ENCODE results near the gene VN1R4. TPM values are rescaled to one million over a fixed set of nuclear protein-coding genes. Genes with fewer than 3 reads are reported as not detected.

VN1R4 gene
- total and polyA plus RNA-seq, 7 experiments from 2014 or later, result not detected

Other genes starting within 250 kb of the VN1R4 start
- gene ERVV-2, start 223.0 kb downstream of the VN1R4 start, total RNA-seq, result not detected
- not detected for gene ERVV-2, start 223.0 kb downstream of the VN1R4 start, polyA plus RNA-seq
- 10 to 100 TPM; 39.1 to 75.3 (median 52.9) TPM for gene ZNF160, start 164.3 kb downstream of the VN1R4 start, total RNA-seq
- gene ZNF160, start 164.3 kb downstream of the VN1R4 start, polyA plus RNA-seq, result 10 to 100 TPM; 24.2 to 32.6 TPM
- 1 to 10 TPM in 2 of 5 experiments, under 1 TPM in 3; 0.58 to 2.1 (median 0.98) TPM for gene ZNF415, start 134.8 kb downstream of the VN1R4 start, total RNA-seq
- gene ZNF415, start 134.8 kb downstream of the VN1R4 start, polyA plus RNA-seq, result 1 to 10 TPM; 2.2 to 3.6 TPM
- gene ZNF347, start 108.7 kb downstream of the VN1R4 start, total RNA-seq, result 10 to 100 TPM in 2 of 5 experiments, 1 to 10 TPM in 3; 3.3 to 26.9 (median 7.3) TPM
- 1 to 10 TPM; 6.5 to 9.5 TPM for gene ZNF347, start 108.7 kb downstream of the VN1R4 start, polyA plus RNA-seq
- gene ZNF665, start 74.4 kb downstream of the VN1R4 start, total RNA-seq, result 1 to 10 TPM; 1.6 to 5.9 (median 3.3) TPM
- gene ZNF665, start 74.4 kb downstream of the VN1R4 start, polyA plus RNA-seq, result 10 to 100 TPM; 12.2 to 13.7 TPM
- gene ZNF677, start 12.8 kb downstream of the VN1R4 start, total RNA-seq, result 10 to 100 TPM in 2 of 5 experiments, 1 to 10 TPM in 3; 2.2 to 25.9 (median 7.4) TPM
- gene ZNF677, start 12.8 kb downstream of the VN1R4 start, polyA plus RNA-seq, result 10 to 100 TPM; 20.5 to 29.9 TPM
- not detected for gene VN1R2, start 9.4 kb downstream of the VN1R4 start, total RNA-seq
- not detected for gene VN1R2, start 9.4 kb downstream of the VN1R4 start, polyA plus RNA-seq
- 10 to 100 TPM in 3 of 5 experiments, 1 to 10 TPM in 2; 4.6 to 18.9 (median 11.1) TPM for gene ZNF845, start 66.0 kb upstream of the VN1R4 start, total RNA-seq
- gene ZNF845, start 66.0 kb upstream of the VN1R4 start, polyA plus RNA-seq, result 10 to 100 TPM in 1 of 2 donors, 1 to 10 TPM in 1; 6.5 to 19.8 TPM
- 10 to 100 TPM; 11.5 to 33.7 (median 24.2) TPM for gene ZNF525, start 98.0 kb upstream of the VN1R4 start, total RNA-seq
- gene ZNF525, start 98.0 kb upstream of the VN1R4 start, polyA plus RNA-seq, result 10 to 100 TPM; 12.4 to 13.9 TPM
- gene ZNF765, start 127.4 kb upstream of the VN1R4 start, total RNA-seq, result 10 to 100 TPM in 3 of 5 experiments, 1 to 10 TPM in 2; 5.1 to 19.5 (median 11.4) TPM
- 10 to 100 TPM in 1 of 2 donors, 1 to 10 TPM in 1; 6.9 to 13.1 TPM for gene ZNF765, start 127.4 kb upstream of the VN1R4 start, polyA plus RNA-seq
- gene ZNF761, start 164.3 kb upstream of the VN1R4 start, total RNA-seq, result 10 to 100 TPM in 3 of 5 experiments, 1 to 10 TPM in 2; 8.0 to 18.8 (median 13.1) TPM
- gene ZNF761, start 164.3 kb upstream of the VN1R4 start, polyA plus RNA-seq, result 10 to 100 TPM; 12.6 to 13.9 TPM
- gene ZNF813, start 200.0 kb upstream of the VN1R4 start, total RNA-seq, result 10 to 100 TPM in 1 of 5 experiments, 1 to 10 TPM in 4; 2.5 to 11.2 (median 4.6) TPM
- 1 to 10 TPM; 3.9 to 7.0 TPM for gene ZNF813, start 200.0 kb upstream of the VN1R4 start, polyA plus RNA-seq